HepG2 (cell line): ENCODE data around the gene CREB3. TPM values are rescaled to one million over a fixed set of nuclear protein-coding genes. Genes with fewer than 3 reads are reported as not detected.

Experiments
- CENPBD1 ChIP-seq: sonication (generic); formaldehyde crosslinking; IDR thresholded peaks from 2 replicates; pipeline ENCODE4 v1.8.0; 2022; ENCODE audit warnings: missing genetic modification reagents, low read depth, mild to moderate bottlenecking, borderline replicate concordance
- E2F5 ChIP-seq: sonication (generic); formaldehyde crosslinking; conservative IDR thresholded peaks from 2 replicates; pipeline ENCODE4 v1.4.0; 2020; ENCODE audit warnings: missing genetic modification reagents
- NCOA1 ChIP-seq: sonication (generic); formaldehyde crosslinking; IDR thresholded peaks from 2 replicates; pipeline ENCODE4 v1.9.0; 2021; ENCODE audit warnings: missing genetic modification reagents
- RNF2 ChIP-seq: fragments of 450-650 bp; conservative IDR thresholded peaks from 2 replicates; pipeline ENCODE4 v1.6.1; 2016; ENCODE audit warnings: low read depth
- TCF7L2 ChIP-seq: IDR thresholded peaks from 2 replicates; pipeline ENCODE4 v1.6.1; 2011; ENCODE audit warnings: mild to moderate bottlenecking, low read depth, low read length, moderate library complexity
- TFAP4 ChIP-seq: sonication (generic); IDR thresholded peaks from 2 replicates; pipeline ENCODE4 v1.6.1; 2016; ENCODE audit warnings: low read depth, borderline replicate concordance
- THAP8 ChIP-seq: sonication (generic); formaldehyde crosslinking; IDR thresholded peaks from 2 replicates; pipeline ENCODE4 v1.5.1; 2020; ENCODE audit warnings: missing genetic modification reagents, mild to moderate bottlenecking, borderline replicate concordance
- ZBTB38 ChIP-seq: sonication (generic); formaldehyde crosslinking; IDR thresholded peaks from 2 replicates; pipeline ENCODE4 v1.5.1; 2020; ENCODE audit warnings: mild to moderate bottlenecking, missing genetic modification reagents
- ZNF20 ChIP-seq: sonication (generic); formaldehyde crosslinking; IDR thresholded peaks from 2 replicates; pipeline ENCODE4 v1.4.0; 2020; ENCODE audit warnings: mild to moderate bottlenecking, moderate library complexity, missing genetic modification reagents
- ZNF275 ChIP-seq: sonication (generic); formaldehyde crosslinking; IDR thresholded peaks from 2 replicates; pipeline ENCODE4 v1.8.0; 2022; ENCODE audit warnings: missing genetic modification reagents, mild to moderate bottlenecking, inconsistent platforms, borderline replicate concordance
- ZNF318 ChIP-seq: sonication (generic); formaldehyde crosslinking; IDR thresholded peaks from 2 replicates; pipeline ENCODE4 v1.4.0; 2020; ENCODE audit warnings: mild to moderate bottlenecking, missing genetic modification reagents
- ZNF510 ChIP-seq: sonication (generic); formaldehyde crosslinking; IDR thresholded peaks from 2 replicates; pipeline ENCODE4 v1.4.0; 2020; ENCODE audit warnings: low read depth, mild to moderate bottlenecking, missing genetic modification reagents
- ZNF574 ChIP-seq: sonication (generic); formaldehyde crosslinking; IDR thresholded peaks from 2 replicates; pipeline ENCODE4 v1.4.0; 2020; ENCODE audit warnings: missing genetic modification reagents
- polyA plus RNA-seq, 8 experiments: library from polyadenylated mRNA; depleted of rRNA in 3 of 8; stranded (reverse) in 7 of 8; unstranded in 1 of 8; fragments of >200 nt; fragmentation: Illumina TruSeq in 4 of 8; extraction: Trizol in 4 of 8; gene quantifications; 2 replicates each; pipeline versions ENCODE4 v1.2.1 to v1.2.3, GENCODE V29; 2011 to 2016; ENCODE audit warnings: low read depth in 4 of 8, missing spikeins in 1 of 8, mixed read lengths in 1 of 8; ENCODE audit not compliant: insufficient read depth in 1 of 8
- total RNA-seq, 5 experiments: library from RNA; depleted of rRNA; stranded (reverse); fragments of >200 nt; fragmentation: Illumina TruSeq; extraction: Trizol; gene quantifications; 2 replicates each; pipeline ENCODE4 v1.2.3, GENCODE V29; 2016; ENCODE audit warnings: low read depth in 1 of 5

Gene CREB3
- total and polyA plus RNA-seq, 2 of the 13 experiments (the other 11 are each of a cell fraction or from before 2014, with no cell fraction given), result 11.1 to 34.2 TPM

- TF ChIP-seq ZNF275 (CRISPR knock-in tag), result no peak
- peak; percentile 24; the same call in 1 of the 2 replicates for TF ChIP-seq TFAP4
- TF ChIP-seq RNF2, result no peak
- peak; percentile 96 for TF ChIP-seq ZNF574 (CRISPR knock-in tag)
- TF ChIP-seq CENPBD1 (CRISPR knock-in tag), result no peak
- TF ChIP-seq ZNF318 (CRISPR knock-in tag), result no peak
- peak; percentile 38; the same call in 1 of the 2 replicates for TF ChIP-seq ZNF510 (CRISPR knock-in tag)
- TF ChIP-seq THAP8 (CRISPR knock-in tag), result no peak
- no peak for TF ChIP-seq ZNF20 (CRISPR knock-in tag)
- TF ChIP-seq TCF7L2, result no peak
- peak; percentile 66 for TF ChIP-seq ZBTB38
- TF ChIP-seq NCOA1 (CRISPR knock-in tag), result no peak
- TF ChIP-seq E2F5 (CRISPR knock-in tag), result no peak
Observed at GRCh38 chr9:35748858-35749514, 16.5 kb downstream of the CREB3 start, which contains the start of the genes GBA2 and RGP1 (continued).
